ENCODE measurements around the gene APOB. TPM values are rescaled to one million over a fixed set of nuclear protein-coding genes. Genes with fewer than 3 reads are reported as not detected.
A peak's percentile ranks its signal among the peaks of the same experiment; 100 is the strongest.

Gene APOB
- total and polyA plus RNA-seq, 2 of the 13 experiments (the other 11 are each of a cell fraction or from before 2014, with no cell fraction given) = 1,569 to 2,515 TPM

GRCh38 chr2:21009662-21010225 lies 34.1 kb downstream of the APOB start (continued):
- TF ChIP-seq SSRP1 (CRISPR knock-in tag; IDR thresholded peaks at IDR 0.05) (peak; percentile 16), ZNF609 (CRISPR knock-in tag; IDR thresholded peaks at IDR 0.05; ENCODE audit: borderline replicate concordance) (no peak), HES4 (CRISPR knock-in tag; IDR thresholded peaks at IDR 0.05; ENCODE audit: borderline replicate concordance) (no peak), AKAP8 (CRISPR knock-in tag; IDR thresholded peaks at IDR 0.05) (no peak), RNF2 (conservative IDR thresholded peaks at IDR 0.05; ENCODE audit: low read depth) (no peak), REXO4 (CRISPR knock-in tag; IDR thresholded peaks at IDR 0.05; ENCODE audit: borderline replicate concordance) (no peak), ZNF12 (CRISPR knock-in tag; IDR thresholded peaks at IDR 0.05) (no peak), NFATC3 (CRISPR knock-in tag; IDR thresholded peaks at IDR 0.05) (no peak), POLR2A (IDR thresholded peaks at IDR 0.05; ENCODE audit: insufficient read depth in 1 of 2, low read depth in 2 of 2, low read length in 2 of 2) (peak in 1 of 2 experiments; percentile 34; a peak in 1 of 4 replicates), FUBP1 (CRISPR knock-in tag; IDR thresholded peaks at IDR 0.05; ENCODE audit: borderline replicate concordance) (no peak), NR2C2 (CRISPR knock-in tag; IDR thresholded peaks at IDR 0.05; ENCODE audit: borderline replicate concordance) (0 out of 2 replicates have a peak, but pooled peaks have one; percentile 14), HNF1B (CRISPR knock-in tag; IDR thresholded peaks at IDR 0.05) (no peak), MXD4 (CRISPR knock-in tag; IDR thresholded peaks at IDR 0.05) (no peak), PAX8 (CRISPR knock-in tag; IDR thresholded peaks at IDR 0.05; ENCODE audit: borderline replicate concordance) (no peak), GABPA (IDR thresholded peaks at IDR 0.05; ENCODE audit: low read depth, low read length) (no peak), GABPA (CRISPR knock-in tag; IDR thresholded peaks at IDR 0.05; ENCODE audit: low read depth) (no peak), TFDP2 (CRISPR knock-in tag; IDR thresholded peaks at IDR 0.05) (no peak; the same call in 1 of the 2 replicates), NR3C1 (CRISPR knock-in tag; IDR thresholded peaks at IDR 0.05) (no peak), NR2F1 (CRISPR knock-in tag; IDR thresholded peaks at IDR 0.05) (no peak), ZNF704 (CRISPR knock-in tag; IDR thresholded peaks at IDR 0.05; ENCODE audit: borderline replicate concordance) (no peak)

All from HepG2 (cell line).